GM12865 (cell line): ENCODE measurements around the gene IRF7.
"Not testable (repeated sequence)": the region's sequence is repeated elsewhere in the genome, so short reads cannot be mapped to it uniquely, and the experiment has no call there.

Experiments used
- DNase-seq: peaks from one replicate; pipeline ENCODE4 v3.0.0; 2010; ENCODE audit warnings: low read depth
- H3K4me3 ChIP-seq: 2 replicates; pipeline ENCODE4 v1.5.1; 2011; ENCODE audit warnings: mild to moderate bottlenecking, low read depth, low read length, control low read depth
- CTCF ChIP-seq: IDR thresholded peaks from 2 replicates; pipeline ENCODE4 v1.5.1; 2011; ENCODE audit warnings: low read length, control low read depth, low read depth, inconsistent platforms; ENCODE audit not compliant: insufficient read depth; ENCODE audit errors: missing control alignments

Gene IRF7

GRCh38 chr11:574632-575312 is 41.0 kb downstream of the IRF7 start:
- H3K4me3 ChIP-seq = peak overlapping the region; percentile 67
- no peak for TF ChIP-seq CTCF
- DNase-seq = no peak

GRCh38 chr11:574031-574570 is 41.6 kb downstream of the IRF7 start:
- DNase-seq, H3K4me3 ChIP-seq: not testable (repeated sequence)

GRCh38 chr11:573146-573759 is 42.5 kb downstream of the IRF7 start:
- H3K4me3 ChIP-seq = no peak overlapping the region
- no peak for DNase-seq
- no peak for TF ChIP-seq CTCF

- no peak overlapping the region for H3K4me3 ChIP-seq
- no peak for DNase-seq
Observed at GRCh38 chr11:571802-572185, 44.0 kb downstream of the IRF7 start.

GRCh38 chr11:569158-569885 is 46.4 kb downstream of the IRF7 start:
- peak overlapping the region; percentile 74 for H3K4me3 ChIP-seq
- TF ChIP-seq CTCF = no peak
- DNase-seq = no peak

More at GRCh38 chr11:571802-572185, 44.0 kb downstream of the IRF7 start:
- TF ChIP-seq CTCF = no peak

GRCh38 chr11:568306-569157 is 47.2 kb downstream of the IRF7 start:
- H3K4me3 ChIP-seq = peak overlapping the region; percentile 74
- TF ChIP-seq CTCF = no peak
- DNase-seq = peak; percentile 96
